OCI-LY3 (cell line): Measurements from ENCODE around the gene PLEKHA7.

Experiments
- H2AFZ ChIP-seq: fragments of 200-600, 300-600 bp; shearing (Covaris generic); 2 replicates; pipeline ENCODE4 v1.6.0; 2014; ENCODE audit warnings: antibody characterized with exemption, low read depth, low read length
- H3K27ac ChIP-seq: fragments of 200-600, 300-600 bp; sonication (generic); 2 replicates; pipeline ENCODE4 v1.5.1; 2014; ENCODE audit warnings: mild to moderate bottlenecking, low read length, moderate library complexity, mixed read lengths
- H3K27me3 ChIP-seq: fragments of 200-600, 300-600 bp; sonication (generic); 2 replicates; pipeline ENCODE4 v1.6.1; 2014; ENCODE audit warnings: low read depth, low read length, mixed read lengths
- H3K36me3 ChIP-seq: fragments of 200-600, 300-600 bp; sonication (generic); replicated peaks from 2 replicates; pipeline ENCODE3; 2014; ENCODE audit warnings: low read depth, low read length, mixed read lengths
- H3K4me1 ChIP-seq: fragments of 300-600, 200-600 bp; sonication (generic); 2 replicates; pipeline ENCODE4 v1.6.1; 2014; ENCODE audit warnings: low read length, mixed read lengths
- H3K4me2 ChIP-seq: fragments of 200-600, 300-600 bp; sonication (generic); 2 replicates; pipeline ENCODE4 v1.6.1; 2014; ENCODE audit warnings: low read length, mixed read lengths
- H3K4me3 ChIP-seq: fragments of 300-600, 200-600 bp; sonication (generic); 2 replicates; pipeline ENCODE4 v1.5.1; 2014; ENCODE audit warnings: antibody characterized with exemption, mild to moderate bottlenecking, low read length, moderate library complexity
- H3K79me2 ChIP-seq: fragments of 300-600, 200-600 bp; shearing (Covaris generic); 2 replicates; pipeline ENCODE4 v1.6.1; 2014; ENCODE audit warnings: mild to moderate bottlenecking, low read length, mixed read lengths
- H3K9ac ChIP-seq: fragments of 300-600, 200-600 bp; shearing (Covaris generic); 2 replicates; pipeline ENCODE4 v1.6.0; 2014; ENCODE audit warnings: mild to moderate bottlenecking, low read length, moderate library complexity
- H3K9me3 ChIP-seq: fragments of 200-600, 300-600 bp; shearing (Covaris generic); 2 replicates; pipeline ENCODE4 v1.6.1; 2014; ENCODE audit warnings: low read length, mixed read lengths; ENCODE audit not compliant: insufficient read depth
- H4K20me1 ChIP-seq: fragments of 200-600, 300-600 bp; sonication (generic); 2 replicates; pipeline ENCODE4 v1.6.1; 2016; ENCODE audit warnings: low read length, mixed read lengths; ENCODE audit not compliant: insufficient read depth
- CTCF ChIP-seq: fragments of 200-600, 300-600 bp; sonication (generic); IDR thresholded peaks from 2 replicates; pipeline ENCODE4 v1.5.1; 2014; ENCODE audit warnings: antibody characterized with exemption, low read length, low read depth
- EZH2phosphoT487 ChIP-seq: fragments of 200-600 bp; shearing (Covaris generic); IDR thresholded peaks from 2 replicates; pipeline ENCODE4 v1.6.1; 2018; ENCODE audit warnings: antibody characterized with exemption, mixed run types, low read depth

Gene PLEKHA7

GRCh38 chr11:16896729-16897469 lies 117.3 kb downstream of the PLEKHA7 start:
- TF ChIP-seq CTCF: no peak
- no peak for TF ChIP-seq EZH2phosphoT487
- Histone ChIP-seq H3K9me3 (no peaks in the 10 kb centered on the region), H3K9ac (no peak overlapping the region), H3K4me2 (no peak overlapping the region), H3K27ac (no peak overlapping the region), H3K27me3 (peaks cover 17% of the 10 kb centered on the region), H3K4me3 (no peak overlapping the region), H3K79me2 (no peaks in the 10 kb centered on the region), H4K20me1 (no peaks in the 10 kb centered on the region), H3K4me1 (peaks cover 3% of the 10 kb centered on the region), H3K36me3 (no peaks in the 10 kb centered on the region), H2AFZ (no peak overlapping the region)

GRCh38 chr11:16895306-16895705 lies 118.9 kb downstream of the PLEKHA7 start:
- no peak overlapping the region for H2AFZ ChIP-seq
- H3K9me3 ChIP-seq: 0 out of 2 replicates have a peak, but pooled peaks cover under 1% of the 10 kb centered on the region
- H3K4me2 ChIP-seq: no peak overlapping the region
- H3K4me3 ChIP-seq: no peak overlapping the region
- no peaks in the 10 kb centered on the region for H3K79me2 ChIP-seq
- H4K20me1 ChIP-seq: no peaks in the 10 kb centered on the region
- H3K27me3 ChIP-seq: peaks cover 17% of the 10 kb centered on the region
- no peak overlapping the region for H3K27ac ChIP-seq
- no peaks in the 10 kb centered on the region for H3K36me3 ChIP-seq
- no peak for TF ChIP-seq EZH2phosphoT487
- TF ChIP-seq CTCF: no peak
- H3K9ac ChIP-seq: no peak overlapping the region
- no peaks in the 10 kb centered on the region for H3K4me1 ChIP-seq

GRCh38 chr11:16893456-16894066 lies 120.7 kb downstream of the PLEKHA7 start:
- H3K27ac ChIP-seq: no peak overlapping the region
- H3K27me3 ChIP-seq: peaks cover 17% of the 10 kb centered on the region
- H4K20me1 ChIP-seq: no peaks in the 10 kb centered on the region
- no peak for TF ChIP-seq CTCF
- no peak for TF ChIP-seq EZH2phosphoT487
- peaks cover 10% of the 10 kb centered on the region; the same call in 1 of the 2 replicates for H3K9me3 ChIP-seq
- H3K4me2 ChIP-seq: no peak overlapping the region
- H3K9ac ChIP-seq: no peak overlapping the region
- H3K79me2 ChIP-seq: no peaks in the 10 kb centered on the region
- no peaks in the 10 kb centered on the region for H3K36me3 ChIP-seq
- H3K4me1 ChIP-seq: no peaks in the 10 kb centered on the region
- no peak overlapping the region for H3K4me3 ChIP-seq
- H2AFZ ChIP-seq: no peak overlapping the region

GRCh38 chr11:16891964-16892363 lies 122.2 kb downstream of the PLEKHA7 start:
- Histone ChIP-seq H2AFZ (no peak overlapping the region), H3K27ac (no peak overlapping the region), H3K4me2 (no peak overlapping the region), H3K9me3 (peaks cover 10% of the 10 kb centered on the region; the same call in 1 of the 2 replicates), H3K27me3 (peaks cover 16% of the 10 kb centered on the region), H3K4me1 (no peaks in the 10 kb centered on the region), H3K79me2 (no peaks in the 10 kb centered on the region), H4K20me1 (no peaks in the 10 kb centered on the region), H3K9ac (no peak overlapping the region), H3K36me3 (no peaks in the 10 kb centered on the region), H3K4me3 (no peak overlapping the region)
- TF ChIP-seq EZH2phosphoT487 (no peak), CTCF (no peak)
